GM13977 (cell line): ENCODE data around the gene ASB18.

Experiments used
- DNase-seq: peaks from one replicate; pipeline ENCODE4 v3.0.0; 2012; ENCODE audit warnings: low spot score
- CTCF ChIP-seq: IDR thresholded peaks from 2 replicates; pipeline ENCODE4 v1.5.1; 2012; ENCODE audit warnings: mild to moderate bottlenecking, control low read depth; ENCODE audit not compliant: insufficient read depth; ENCODE audit errors: extremely low read depth, missing control alignments
- in situ Hi-C: fragments of 300-500 bp; cut with MboI; formaldehyde crosslinking; loops from one replicate; pipeline ENCODE4 v1.12.0; 2022; ENCODE audit warnings: low sequenced_read_pairs, low pct_unique_long_range_greater_than_20kb, mixed read lengths, inconsistent platforms; ENCODE audit not compliant: unreplicated experiment

Gene ASB18

GRCh38 chr2:236257136-236257535, 7.1 kb downstream of the ASB18 start:
- TF ChIP-seq CTCF = no peak
- in situ Hi-C loops = no loop called here
- DNase-seq = no peak

GRCh38 chr2:236256366-236256985, 7.7 kb downstream of the ASB18 start:
- DNase-seq = no peak
- TF ChIP-seq CTCF = no peak
- in situ Hi-C loops = no loop called here

GRCh38 chr2:236254674-236255073, 9.5 kb downstream of the ASB18 start:
- in situ Hi-C loops = no loop called here
- no peak for TF ChIP-seq CTCF
- DNase-seq = no peak

DNA sequence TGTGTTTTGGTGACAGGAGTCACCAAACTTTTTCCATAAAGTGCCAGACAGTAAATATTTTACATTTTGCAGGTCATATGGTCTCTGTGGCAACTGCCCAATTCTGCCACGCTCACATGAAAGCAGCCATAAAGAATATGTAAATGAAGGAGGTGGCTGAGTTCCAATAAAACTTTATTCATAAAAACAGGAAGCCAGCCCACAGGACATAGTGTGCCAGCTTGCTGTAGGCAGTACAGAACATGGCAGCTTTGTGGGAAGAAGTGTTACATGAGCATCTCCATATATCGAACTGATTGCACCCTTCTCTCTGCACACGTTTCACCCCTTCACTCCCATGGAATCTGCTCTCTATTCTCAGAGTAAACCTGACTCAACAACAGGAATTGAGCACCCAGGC, 10.2 kb downstream of the ASB18 start:
- TF ChIP-seq CTCF = no peak
- no peak for DNase-seq
- in situ Hi-C loops = no loop called here

DNA sequence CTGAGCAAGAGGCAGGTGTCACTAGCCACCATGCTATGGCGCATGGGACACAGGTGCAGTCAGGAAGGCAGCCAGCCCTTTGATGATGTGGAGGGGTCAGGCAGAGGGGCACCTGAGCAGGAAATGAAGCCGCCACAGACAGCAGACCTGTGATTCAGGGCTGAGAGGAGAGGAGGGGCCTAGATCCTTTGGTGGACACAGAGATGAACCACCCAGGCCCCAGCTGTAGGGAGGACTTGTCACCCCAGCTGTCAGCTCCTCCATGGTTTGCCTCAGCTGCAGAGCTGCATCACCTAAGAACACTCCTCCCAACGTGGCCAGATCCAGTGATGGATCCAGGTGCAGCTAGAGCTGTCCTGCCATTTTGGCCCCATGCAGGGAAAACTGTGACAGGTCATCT, 11.6 kb downstream of the ASB18 start:
- no peak for TF ChIP-seq CTCF
- no peak for DNase-seq
- in situ Hi-C loops = no loop called here

- TF ChIP-seq CTCF = no peak
- DNase-seq = no peak
- in situ Hi-C loops = no loop called here
Measured at GRCh38 chr2:236250909-236251579, 13.2 kb downstream of the ASB18 start.
